HepG2 (cell line): ENCODE data around the gene ARHGEF4. TPM values are rescaled to one million over a fixed set of nuclear protein-coding genes. Genes with fewer than 3 reads are reported as not detected.

Experiments
- ATAC-seq: fragments of 200-7000 bp; cut with Tn5 transposase; 3 replicates; pipeline ENCODE4 v1.9.1; 2020; ENCODE audit warnings: mild to moderate bottlenecking, moderate library complexity
- BruUV-seq: library from RNA; stranded (reverse); fragments of 400-500 nt; replicated peaks from 2 replicates; lab custom pipeline; 2021; lab: Mats Ljungman, UMichigan
- CTCF ChIA-PET: fragments of 300-600 bp; formaldehyde crosslinking; extraction: SDS; loops from one replicate; lab custom pipeline; 2021; ENCODE audit warnings: low total read pairs, inconsistent platforms, low intra/inter-chr PET ratio; lab: Yijun Ruan, JAX
- POLR2A ChIA-PET: fragments of 350-600 bp; sonication (Branson Sonifier 250); formaldehyde crosslinking; loops from one replicate; lab custom pipeline; 2020; ENCODE audit warnings: antibody characterized with exemption, inconsistent platforms; lab: Yijun Ruan, JAX
- DNase-seq: peaks from one replicate; pipeline ENCODE4 v3.0.0-alpha.2; 2015; ENCODE audit warnings: low spot score
- FAIRE-seq: peaks from 3 replicates; lab custom pipeline; 2011; peaks lifted over from hg19 to GRCh38; lab: Jason Lieb, UNC
- H2AFZ ChIP-seq: one replicate; pipeline ENCODE4 v1.6.1; 2011; ENCODE audit warnings: low read length, inconsistent platforms
- H3K27ac ChIP-seq: fragments of 300-600 bp; 3 replicates; pipeline ENCODE4 v1.8.0; 2011; ENCODE audit warnings: mixed run types, mild to moderate bottlenecking, mixed read lengths, low read length, inconsistent platforms; ENCODE audit not compliant: insufficient read depth; ENCODE audit errors: extremely low read length
- H3K27me3 ChIP-seq, 2 experiments: fragments of 200-600 bp in 1 of 2; 2 replicates in 1 of 2; 3 replicates in 1 of 2; pipeline versions ENCODE4 v1.6.0 to v1.8.0; 2011; ENCODE audit warnings: low read length in 2 of 2, mild to moderate bottlenecking in 2 of 2, moderate library complexity in 2 of 2, inconsistent platforms in 1 of 2; ENCODE audit not compliant: insufficient read depth in 2 of 2, control insufficient read depth in 1 of 2
- H3K36me3 ChIP-seq, 2 experiments: fragments of 200-600 bp in 1 of 2; replicated peaks in 1 of 2; 2 replicates in 1 of 2; 3 replicates in 1 of 2; pipeline versions ENCODE4 v1.5.1 to v1.8.0; 2011; ENCODE audit warnings: low read length in 2 of 2, inconsistent platforms in 1 of 2; ENCODE audit not compliant: insufficient read depth in 2 of 2, control insufficient read depth in 1 of 2
- H3K4me1 ChIP-seq: 2 replicates; pipeline ENCODE4 v1.5.1; 2012; ENCODE audit warnings: low read length, inconsistent platforms; ENCODE audit not compliant: insufficient read depth
- H3K4me2 ChIP-seq: 2 replicates; pipeline ENCODE4 v1.6.0; 2011; ENCODE audit warnings: low read depth, low read length, inconsistent platforms
- H3K4me3 ChIP-seq, 3 experiments: fragments of 200-600 bp in 1 of 3; sonication (generic), shearing (Covaris generic) in 1 of 3; replicated peaks in 1 of 3; 2 replicates each; pipeline ENCODE4 v1.5.1; 2011 to 2016; ENCODE audit warnings: low read length in 3 of 3, inconsistent platforms in 2 of 3, low read depth in 2 of 3, mild to moderate bottlenecking in 2 of 3, control low read depth in 1 of 3, mixed read lengths in 1 of 3; ENCODE audit not compliant: insufficient read depth in 1 of 3
- H3K79me2 ChIP-seq: one replicate; pipeline ENCODE4 v1.6.1; 2011; ENCODE audit warnings: low read length, inconsistent platforms; ENCODE audit not compliant: insufficient read depth
- H3K9ac ChIP-seq: 2 replicates; pipeline ENCODE4 v1.6.0; 2011; ENCODE audit warnings: mild to moderate bottlenecking, low read depth, low read length, inconsistent platforms; ENCODE audit not compliant: insufficient read depth
- H3K9me3 ChIP-seq: 2 replicates; pipeline ENCODE4 v1.5.1; 2012; ENCODE audit warnings: mild to moderate bottlenecking, low read length
- H4K20me1 ChIP-seq: 2 replicates; pipeline ENCODE4 v1.6.0; 2011; ENCODE audit warnings: inconsistent platforms, mild to moderate bottlenecking, low read length, moderate library complexity; ENCODE audit not compliant: insufficient read depth
- DNMT1 ChIP-seq: sonication (generic); formaldehyde crosslinking; IDR thresholded peaks from 2 replicates; pipeline ENCODE4 v1.5.1; 2020; ENCODE audit warnings: mild to moderate bottlenecking, missing genetic modification reagents
- HHEX ChIP-seq: IDR thresholded peaks from 2 replicates; pipeline ENCODE4 v1.6.1; 2016; ENCODE audit warnings: control low read depth
- POLR2A ChIP-seq, 2 experiments: IDR thresholded peaks; 2 replicates each; pipeline ENCODE4 v1.6.1; 2011; ENCODE audit warnings: low read depth in 2 of 2, low read length in 2 of 2, mild to moderate bottlenecking in 1 of 2, moderate library complexity in 1 of 2; ENCODE audit not compliant: insufficient read depth in 1 of 2
- SMAD9 ChIP-seq: sonication (generic); formaldehyde crosslinking; IDR thresholded peaks from 2 replicates; pipeline ENCODE4 v1.5.1; 2020; ENCODE audit warnings: mild to moderate bottlenecking, missing genetic modification reagents
- ZFP36L2 ChIP-seq: sonication (generic); formaldehyde crosslinking; IDR thresholded peaks from 2 replicates; pipeline ENCODE4 v1.4.0; 2020; ENCODE audit warnings: missing genetic modification reagents
- ZNF530 ChIP-seq: sonication (generic); formaldehyde crosslinking; IDR thresholded peaks from 2 replicates; pipeline ENCODE4 v1.5.0; 2020; ENCODE audit warnings: low read depth, mild to moderate bottlenecking, missing genetic modification reagents
- WGBS: methylation state at CpG from one replicate; pipeline ENCODE4 v1.1.6; 2017; ENCODE audit warnings: low lambda C conversion rate; 5-methylcytosine and 5-hydroxymethylcytosine counted together
- in situ Hi-C: cut with HindIII; loops from 2 replicates; pipeline ENCODE4 v1.10.0; 2017; ENCODE audit warnings: low pct_unique_long_range_greater_than_20kb; ENCODE audit not compliant: extremely low pct_ligation_motif_present
- intact Hi-C: fragments of 100-400 bp; cut with micrococcal nuclease; formaldehyde crosslinking; loops from one replicate; pipeline ENCODE4 v1.10.0; 2022; ENCODE audit not compliant: unreplicated experiment
- polyA plus RNA-seq, 8 experiments: library from polyadenylated mRNA; depleted of rRNA in 3 of 8; stranded (reverse) in 7 of 8; unstranded in 1 of 8; fragments of >200 nt; fragmentation: Illumina TruSeq in 4 of 8; extraction: Trizol in 4 of 8; gene quantifications; 2 replicates each; pipeline versions ENCODE4 v1.2.1 to v1.2.3, GENCODE V29; 2011 to 2016; ENCODE audit warnings: low read depth in 4 of 8, missing spikeins in 1 of 8, mixed read lengths in 1 of 8; ENCODE audit not compliant: insufficient read depth in 1 of 8
- total RNA-seq, 5 experiments: library from RNA; depleted of rRNA; stranded (reverse); fragments of >200 nt; fragmentation: Illumina TruSeq; extraction: Trizol; gene quantifications; 2 replicates each; pipeline ENCODE4 v1.2.3, GENCODE V29; 2016; ENCODE audit warnings: low read depth in 1 of 5
- TF ChIP-seq, protein P1 (sequence below): sonication (generic); formaldehyde crosslinking; IDR thresholded peaks from 2 replicates; pipeline ENCODE4 v1.5.1; 2020; ENCODE audit warnings: mild to moderate bottlenecking, missing genetic modification reagents, moderate library complexity
- TF ChIP-seq, protein P2 (sequence below): sonication (generic); formaldehyde crosslinking; IDR thresholded peaks from 2 replicates; pipeline ENCODE4 v1.5.0; 2020; ENCODE audit warnings: mild to moderate bottlenecking, missing genetic modification reagents
- TF ChIP-seq, protein P3 (sequence below): sonication (generic); formaldehyde crosslinking; IDR thresholded peaks from 2 replicates; pipeline ENCODE4 v1.4.0; 2020; ENCODE audit warnings: mild to moderate bottlenecking, missing genetic modification reagents
- TF ChIP-seq, protein P4 (sequence below): sonication (generic); formaldehyde crosslinking; IDR thresholded peaks from 2 replicates; pipeline ENCODE4 v1.4.0; 2020; ENCODE audit warnings: missing genetic modification reagents
- TF ChIP-seq, protein P5 (sequence below): sonication (generic); formaldehyde crosslinking; IDR thresholded peaks from 2 replicates; pipeline ENCODE4 v1.4.0; 2020; ENCODE audit warnings: mild to moderate bottlenecking, missing genetic modification reagents

The ARHGEF4 gene
- total and polyA plus RNA-seq, 2 of the 13 experiments (the other 11 are each of a cell fraction or from before 2014, with no cell fraction given) = 0.11 to 0.13 TPM

DNA sequence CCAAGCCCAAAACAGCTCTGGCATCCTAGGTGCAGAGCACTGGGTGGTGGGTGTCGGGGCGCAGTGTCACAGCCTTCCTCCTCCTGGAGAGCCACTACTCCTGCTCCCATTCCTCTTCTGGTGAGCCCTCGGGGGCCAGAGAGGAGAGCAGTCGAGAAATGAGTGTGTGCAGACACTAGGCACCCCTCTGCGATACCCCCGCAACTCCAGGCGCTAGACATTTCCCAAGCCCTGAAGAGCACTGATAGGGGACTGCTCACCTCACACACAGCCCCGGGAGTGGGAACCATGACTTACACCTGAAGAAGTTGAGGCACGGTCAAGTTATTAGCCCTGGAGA lies 202.4 kb downstream of the ARHGEF4 start (continued):
- TF ChIP-seq SMAD9 (CRISPR knock-in tag) (no peak), HHEX (CRISPR knock-in tag) (no peak)
- TF ChIP-seq, protein P1, sequence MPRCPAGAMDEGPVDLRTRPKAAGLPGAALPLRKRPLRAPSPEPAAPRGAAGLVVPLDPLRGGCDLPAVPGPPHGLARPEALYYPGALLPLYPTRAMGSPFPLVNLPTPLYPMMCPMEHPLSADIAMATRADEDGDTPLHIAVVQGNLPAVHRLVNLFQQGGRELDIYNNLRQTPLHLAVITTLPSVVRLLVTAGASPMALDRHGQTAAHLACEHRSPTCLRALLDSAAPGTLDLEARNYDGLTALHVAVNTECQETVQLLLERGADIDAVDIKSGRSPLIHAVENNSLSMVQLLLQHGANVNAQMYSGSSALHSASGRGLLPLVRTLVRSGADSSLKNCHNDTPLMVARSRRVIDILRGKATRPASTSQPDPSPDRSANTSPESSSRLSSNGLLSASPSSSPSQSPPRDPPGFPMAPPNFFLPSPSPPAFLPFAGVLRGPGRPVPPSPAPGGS (CRISPR knock-in tag) = no peak

DNA sequence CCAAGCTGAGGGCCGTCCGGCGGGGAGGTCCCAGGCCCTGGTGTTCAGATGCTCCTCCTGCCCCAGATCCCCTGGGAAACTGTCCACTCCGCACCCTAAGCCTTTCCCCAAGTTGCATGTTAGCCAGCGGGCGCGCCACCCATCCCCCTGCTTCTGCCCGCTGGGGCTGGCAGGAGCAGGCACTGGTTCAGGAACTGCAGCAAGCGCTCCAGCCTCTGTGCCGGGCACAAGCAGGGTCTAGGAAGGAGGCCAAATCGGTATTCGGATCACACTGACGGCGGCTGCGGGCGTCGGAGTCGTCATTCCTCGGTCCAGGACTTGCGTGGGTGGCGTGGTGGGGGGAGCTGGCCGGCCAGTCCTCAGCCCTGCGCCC lies 202.8 kb downstream of the ARHGEF4 start:
- FAIRE-seq = no peak
- Histone ChIP-seq H3K4me2 (no peak overlapping the region), H2AFZ (no peak overlapping the region), H3K9me3 (no peaks in the 10 kb centered on the region), H3K36me3 (no peaks in the 10 kb centered on the region), H3K4me3 (no peak overlapping the region), H3K79me2 (no peaks in the 10 kb centered on the region), H3K4me1 (0 out of 2 replicates have a peak, but pooled peaks cover under 1% of the 10 kb centered on the region), H3K27me3 (peaks cover 9 to 25% of the 10 kb centered on the region in 2 experiments; a peak in 4 of 5 replicates), H3K9ac (no peak overlapping the region), H4K20me1 (no peaks in the 10 kb centered on the region), H3K27ac (no peak overlapping the region)
- intact Hi-C loops = no loop called here
- CTCF ChIA-PET = no interaction called here
- POLR2A ChIA-PET = no interaction called here
- in situ Hi-C loops = no loop called here
- no TSS peak for BruUV-seq
- no peak for DNase-seq
- no peak for ATAC-seq
- 88% methylated on average over 23 of the region's 23 CpGs for WGBS
- TF ChIP-seq, protein P2, sequence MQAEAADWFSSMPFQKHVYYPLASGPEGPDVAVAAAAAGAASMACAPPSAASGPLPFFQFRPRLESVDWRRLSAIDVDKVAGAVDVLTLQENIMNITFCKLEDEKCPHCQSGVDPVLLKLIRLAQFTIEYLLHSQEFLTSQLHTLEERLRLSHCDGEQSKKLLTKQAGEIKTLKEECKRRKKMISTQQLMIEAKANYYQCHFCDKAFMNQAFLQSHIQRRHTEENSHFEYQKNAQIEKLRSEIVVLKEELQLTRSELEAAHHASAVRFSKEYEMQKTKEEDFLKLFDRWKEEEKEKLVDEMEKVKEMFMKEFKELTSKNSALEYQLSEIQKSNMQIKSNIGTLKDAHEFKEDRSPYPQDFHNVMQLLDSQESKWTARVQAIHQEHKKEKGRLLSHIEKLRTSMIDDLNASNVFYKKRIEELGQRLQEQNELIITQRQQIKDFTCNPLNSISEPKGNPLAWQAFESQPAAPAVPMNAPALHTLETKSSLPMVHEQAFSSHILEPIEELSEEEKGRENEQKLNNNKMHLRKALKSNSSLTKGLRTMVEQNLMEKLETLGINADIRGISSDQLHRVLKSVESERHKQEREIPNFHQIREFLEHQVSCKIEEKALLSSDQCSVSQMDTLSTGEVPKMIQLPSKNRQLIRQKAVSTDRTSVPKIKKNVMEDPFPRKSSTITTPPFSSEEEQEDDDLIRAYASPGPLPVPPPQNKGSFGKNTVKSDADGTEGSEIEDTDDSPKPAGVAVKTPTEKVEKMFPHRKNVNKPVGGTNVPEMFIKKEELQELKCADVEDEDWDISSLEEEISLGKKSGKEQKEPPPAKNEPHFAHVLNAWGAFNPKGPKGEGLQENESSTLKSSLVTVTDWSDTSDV (CRISPR knock-in tag) = no peak
- TF ChIP-seq, protein P3, sequence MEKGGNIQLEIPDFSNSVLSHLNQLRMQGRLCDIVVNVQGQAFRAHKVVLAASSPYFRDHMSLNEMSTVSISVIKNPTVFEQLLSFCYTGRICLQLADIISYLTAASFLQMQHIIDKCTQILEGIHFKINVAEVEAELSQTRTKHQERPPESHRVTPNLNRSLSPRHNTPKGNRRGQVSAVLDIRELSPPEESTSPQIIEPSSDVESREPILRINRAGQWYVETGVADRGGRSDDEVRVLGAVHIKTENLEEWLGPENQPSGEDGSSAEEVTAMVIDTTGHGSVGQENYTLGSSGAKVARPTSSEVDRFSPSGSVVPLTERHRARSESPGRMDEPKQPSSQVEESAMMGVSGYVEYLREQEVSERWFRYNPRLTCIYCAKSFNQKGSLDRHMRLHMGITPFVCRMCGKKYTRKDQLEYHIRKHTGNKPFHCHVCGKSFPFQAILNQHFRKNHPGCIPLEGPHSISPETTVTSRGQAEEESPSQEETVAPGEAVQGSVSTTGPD (CRISPR knock-in tag) = no peak
- TF ChIP-seq POLR2A (IDR thresholded peaks at IDR 0.05; ENCODE audit: insufficient read depth in 1 of 2, low read depth in 2 of 2, low read length in 2 of 2) = no peak
- TF ChIP-seq DNMT1 (CRISPR knock-in tag) = no peak
- TF ChIP-seq, protein P4, sequence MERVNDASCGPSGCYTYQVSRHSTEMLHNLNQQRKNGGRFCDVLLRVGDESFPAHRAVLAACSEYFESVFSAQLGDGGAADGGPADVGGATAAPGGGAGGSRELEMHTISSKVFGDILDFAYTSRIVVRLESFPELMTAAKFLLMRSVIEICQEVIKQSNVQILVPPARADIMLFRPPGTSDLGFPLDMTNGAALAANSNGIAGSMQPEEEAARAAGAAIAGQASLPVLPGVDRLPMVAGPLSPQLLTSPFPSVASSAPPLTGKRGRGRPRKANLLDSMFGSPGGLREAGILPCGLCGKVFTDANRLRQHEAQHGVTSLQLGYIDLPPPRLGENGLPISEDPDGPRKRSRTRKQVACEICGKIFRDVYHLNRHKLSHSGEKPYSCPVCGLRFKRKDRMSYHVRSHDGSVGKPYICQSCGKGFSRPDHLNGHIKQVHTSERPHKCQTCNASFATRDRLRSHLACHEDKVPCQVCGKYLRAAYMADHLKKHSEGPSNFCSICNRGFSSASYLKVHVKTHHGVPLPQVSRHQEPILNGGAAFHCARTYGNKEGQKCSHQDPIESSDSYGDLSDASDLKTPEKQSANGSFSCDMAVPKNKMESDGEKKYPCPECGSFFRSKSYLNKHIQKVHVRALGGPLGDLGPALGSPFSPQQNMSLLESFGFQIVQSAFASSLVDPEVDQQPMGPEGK (CRISPR knock-in tag) = no peak
- TF ChIP-seq ZNF530 (CRISPR knock-in tag) = no peak
- no peak for TF ChIP-seq ZFP36L2 (CRISPR knock-in tag)
- TF ChIP-seq, protein P5, sequence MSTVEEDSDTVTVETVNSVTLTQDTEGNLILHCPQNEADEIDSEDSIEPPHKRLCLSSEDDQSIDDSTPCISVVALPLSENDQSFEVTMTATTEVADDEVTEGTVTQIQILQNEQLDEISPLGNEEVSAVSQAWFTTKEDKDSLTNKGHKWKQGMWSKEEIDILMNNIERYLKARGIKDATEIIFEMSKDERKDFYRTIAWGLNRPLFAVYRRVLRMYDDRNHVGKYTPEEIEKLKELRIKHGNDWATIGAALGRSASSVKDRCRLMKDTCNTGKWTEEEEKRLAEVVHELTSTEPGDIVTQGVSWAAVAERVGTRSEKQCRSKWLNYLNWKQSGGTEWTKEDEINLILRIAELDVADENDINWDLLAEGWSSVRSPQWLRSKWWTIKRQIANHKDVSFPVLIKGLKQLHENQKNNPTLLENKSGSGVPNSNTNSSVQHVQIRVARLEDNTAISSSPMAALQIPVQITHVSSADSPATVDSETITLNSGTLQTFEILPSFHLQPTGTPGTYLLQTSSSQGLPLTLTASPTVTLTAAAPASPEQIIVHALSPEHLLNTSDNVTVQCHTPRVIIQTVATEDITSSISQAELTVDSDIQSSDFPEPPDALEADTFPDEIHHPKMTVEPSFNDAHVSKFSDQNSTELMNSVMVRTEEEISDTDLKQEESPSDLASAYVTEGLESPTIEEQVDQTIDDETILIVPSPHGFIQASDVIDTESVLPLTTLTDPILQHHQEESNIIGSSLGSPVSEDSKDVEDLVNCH (CRISPR knock-in tag) = no peak
